HEK293T (cell line): ENCODE measurements around the gene ACP4.

Experiments used
- BHLHE40 ChIP-seq: fragments of 450-650 bp; IDR thresholded peaks from 2 replicates; pipeline ENCODE4 v1.6.1; 2016; ENCODE audit warnings: mild to moderate bottlenecking, moderate library complexity, borderline replicate concordance
- ELF4 ChIP-seq: fragments of 450-650 bp; IDR thresholded peaks from 2 replicates; pipeline ENCODE4 v1.6.1; 2017; ENCODE audit warnings: antibody characterized with exemption
- FOXA1 ChIP-seq: fragments of 450-650 bp; IDR thresholded peaks from 2 replicates; pipeline ENCODE4 v1.6.1; 2016; ENCODE audit warnings: mild to moderate bottlenecking
- FOXK2 ChIP-seq: fragments of 450-650 bp; IDR thresholded peaks from 2 replicates; pipeline ENCODE4 v1.6.1; 2016; ENCODE audit warnings: mild to moderate bottlenecking
- PKNOX1 ChIP-seq: fragments of 450-650 bp; IDR thresholded peaks from 2 replicates; pipeline ENCODE4 v1.6.1; 2016
- ZNF384 ChIP-seq: fragments of 450-650 bp; IDR thresholded peaks from 2 replicates; pipeline ENCODE4 v1.6.1; 2016

- TF ChIP-seq PKNOX1: no peak
- no peak for TF ChIP-seq BHLHE40
- TF ChIP-seq FOXA1: no peak
- TF ChIP-seq ZNF384: no peak
- TF ChIP-seq ELF4: no peak
- TF ChIP-seq FOXK2: no peak
Measured at GRCh38 chr19:50764409-50764808, 25.8 kb upstream of the ACP4 start.
